ENCODE results near the gene TMEM141.
A peak's percentile ranks its signal among the peaks of the same experiment; 100 is the strongest.

TMEM141 gene

GRCh38 chr9:136796238-136796774 lies 5.2 kb downstream of the TMEM141 start, which contains the start of gene CCDC183:
CCDC183 (plus strand) TSS chr9:136796338; CDS start chr9:136796398, 60 bp downstream.
- TF ChIP-seq POLR2AphosphoS5 (IDR thresholded peaks at IDR 0.05; ENCODE audit: low read depth, low read length) (no peak), TAF1 (IDR thresholded peaks at IDR 0.05; ENCODE audit: borderline replicate concordance, insufficient read depth, low read length) (no peak), SIN3A (IDR thresholded peaks at IDR 0.05; ENCODE audit: borderline replicate concordance, insufficient read depth, low read length) (no peak), FOXP2 (optimal IDR thresholded peaks at IDR 0.05; ENCODE audit: borderline replicate concordance, extremely low read depth, extremely low read length, insufficient read depth) (no peak)
- TF ChIP-seq, protein P1, sequence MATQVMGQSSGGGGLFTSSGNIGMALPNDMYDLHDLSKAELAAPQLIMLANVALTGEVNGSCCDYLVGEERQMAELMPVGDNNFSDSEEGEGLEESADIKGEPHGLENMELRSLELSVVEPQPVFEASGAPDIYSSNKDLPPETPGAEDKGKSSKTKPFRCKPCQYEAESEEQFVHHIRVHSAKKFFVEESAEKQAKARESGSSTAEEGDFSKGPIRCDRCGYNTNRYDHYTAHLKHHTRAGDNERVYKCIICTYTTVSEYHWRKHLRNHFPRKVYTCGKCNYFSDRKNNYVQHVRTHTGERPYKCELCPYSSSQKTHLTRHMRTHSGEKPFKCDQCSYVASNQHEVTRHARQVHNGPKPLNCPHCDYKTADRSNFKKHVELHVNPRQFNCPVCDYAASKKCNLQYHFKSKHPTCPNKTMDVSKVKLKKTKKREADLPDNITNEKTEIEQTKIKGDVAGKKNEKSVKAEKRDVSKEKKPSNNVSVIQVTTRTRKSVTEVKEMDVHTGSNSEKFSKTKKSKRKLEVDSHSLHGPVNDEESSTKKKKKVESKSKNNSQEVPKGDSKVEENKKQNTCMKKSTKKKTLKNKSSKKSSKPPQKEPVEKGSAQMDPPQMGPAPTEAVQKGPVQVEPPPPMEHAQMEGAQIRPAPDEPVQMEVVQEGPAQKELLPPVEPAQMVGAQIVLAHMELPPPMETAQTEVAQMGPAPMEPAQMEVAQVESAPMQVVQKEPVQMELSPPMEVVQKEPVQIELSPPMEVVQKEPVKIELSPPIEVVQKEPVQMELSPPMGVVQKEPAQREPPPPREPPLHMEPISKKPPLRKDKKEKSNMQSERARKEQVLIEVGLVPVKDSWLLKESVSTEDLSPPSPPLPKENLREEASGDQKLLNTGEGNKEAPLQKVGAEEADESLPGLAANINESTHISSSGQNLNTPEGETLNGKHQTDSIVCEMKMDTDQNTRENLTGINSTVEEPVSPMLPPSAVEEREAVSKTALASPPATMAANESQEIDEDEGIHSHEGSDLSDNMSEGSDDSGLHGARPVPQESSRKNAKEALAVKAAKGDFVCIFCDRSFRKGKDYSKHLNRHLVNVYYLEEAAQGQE (IDR thresholded peaks at IDR 0.05; ENCODE audit: insufficient read depth in 1 of 2, low read depth in 2 of 2, low read length in 2 of 2) = no peak

DNA sequence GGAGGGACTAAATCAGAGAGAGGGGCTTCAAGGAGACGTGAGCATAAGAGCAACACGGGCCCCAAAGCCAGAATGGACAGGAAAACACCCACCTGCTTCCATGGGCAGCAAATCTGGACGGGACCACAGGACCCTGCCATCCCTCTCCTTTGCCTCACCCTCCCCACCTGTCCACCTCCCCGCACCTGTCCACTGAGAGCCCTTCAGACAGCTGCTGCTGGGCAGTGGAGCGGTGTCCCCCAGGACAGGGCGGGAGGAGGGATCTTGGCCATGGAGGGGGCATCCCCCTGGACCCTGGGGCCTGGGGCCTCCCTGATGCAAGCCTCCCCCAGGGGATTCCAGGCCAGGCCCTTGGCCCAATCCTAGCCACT lies 7.5 kb downstream of the TMEM141 start:
- no peak for TF ChIP-seq TAF1 (IDR thresholded peaks at IDR 0.05; ENCODE audit: borderline replicate concordance, insufficient read depth, low read length)
- TF ChIP-seq, protein P1 (IDR thresholded peaks at IDR 0.05; ENCODE audit: insufficient read depth in 1 of 2, low read depth in 2 of 2, low read length in 2 of 2) = no peak
- TF ChIP-seq POLR2AphosphoS5 (IDR thresholded peaks at IDR 0.05; ENCODE audit: low read depth, low read length) = no peak

- TF ChIP-seq TAF1 (IDR thresholded peaks at IDR 0.05; ENCODE audit: borderline replicate concordance, insufficient read depth, low read length) (no peak), POLR2AphosphoS5 (IDR thresholded peaks at IDR 0.05; ENCODE audit: low read depth, low read length) (no peak), SIN3A (IDR thresholded peaks at IDR 0.05; ENCODE audit: borderline replicate concordance, insufficient read depth, low read length) (no peak), FOXP2 (optimal IDR thresholded peaks at IDR 0.05; ENCODE audit: borderline replicate concordance, extremely low read depth, extremely low read length, insufficient read depth) (no peak)
- TF ChIP-seq, protein P1 (IDR thresholded peaks at IDR 0.05; ENCODE audit: insufficient read depth in 1 of 2, low read depth in 2 of 2, low read length in 2 of 2) = no peak
Observed at GRCh38 chr9:136799079-136799853, 8.1 kb downstream of the TMEM141 start.

GRCh38 chr9:136799854-136800657 lies 8.9 kb downstream of the TMEM141 start:
- TF ChIP-seq POLR2AphosphoS5 (IDR thresholded peaks at IDR 0.05; ENCODE audit: low read depth, low read length) = no peak
- TF ChIP-seq FOXP2 (optimal IDR thresholded peaks at IDR 0.05; ENCODE audit: borderline replicate concordance, extremely low read depth, extremely low read length, insufficient read depth) = no peak
- no peak for TF ChIP-seq SIN3A (IDR thresholded peaks at IDR 0.05; ENCODE audit: borderline replicate concordance, insufficient read depth, low read length)
- no peak for TF ChIP-seq TAF1 (IDR thresholded peaks at IDR 0.05; ENCODE audit: borderline replicate concordance, insufficient read depth, low read length)
- TF ChIP-seq, protein P1 (IDR thresholded peaks at IDR 0.05; ENCODE audit: insufficient read depth in 1 of 2, low read depth in 2 of 2, low read length in 2 of 2) = 0 out of 4 replicates have a peak, but pooled peaks of 1 of the 2 experiments have one; percentile 21

Data from PFSK-1 (cell line).